ENCODE data around the gene KANSL3.
"Not testable (repeated sequence)": the region's sequence is repeated elsewhere in the genome, so short reads cannot be mapped to it uniquely, and the experiment has no call there.

KANSL3 gene

GRCh38 chr2:96556441-96557330 lies 81.4 kb downstream of the KANSL3 start:
- peak; percentile 54 to 62 for DNase-seq

DNA sequence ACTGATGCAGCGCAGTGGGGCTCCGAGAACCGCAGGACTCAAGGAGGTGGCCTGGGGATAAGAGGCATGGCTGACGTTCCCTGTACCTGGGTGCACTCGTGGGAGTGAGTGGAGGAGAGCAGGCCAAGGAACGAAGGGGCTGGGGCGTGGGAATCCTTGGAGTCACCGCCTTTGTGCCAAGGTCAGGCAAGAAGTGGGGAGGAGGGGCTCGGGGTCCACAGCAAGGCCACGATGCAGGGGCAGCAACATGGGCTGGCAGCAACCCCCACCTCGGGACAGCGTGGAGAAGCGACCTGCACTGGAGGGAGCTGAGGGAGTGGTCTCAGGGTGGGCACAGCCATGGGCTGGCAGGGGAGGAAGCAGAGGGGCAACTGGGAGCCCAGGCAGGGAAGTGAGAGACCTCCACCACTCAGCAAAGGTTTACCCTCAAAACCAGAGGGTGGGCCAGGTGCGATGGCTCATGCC lies 82.9 kb downstream of the KANSL3 start:
- no peak for DNase-seq

- DNase-seq = peak; percentile 59 to 63
These were observed 83.6 kb downstream of the KANSL3 start for GRCh38 chr2:96554293-96555145.

DNA sequence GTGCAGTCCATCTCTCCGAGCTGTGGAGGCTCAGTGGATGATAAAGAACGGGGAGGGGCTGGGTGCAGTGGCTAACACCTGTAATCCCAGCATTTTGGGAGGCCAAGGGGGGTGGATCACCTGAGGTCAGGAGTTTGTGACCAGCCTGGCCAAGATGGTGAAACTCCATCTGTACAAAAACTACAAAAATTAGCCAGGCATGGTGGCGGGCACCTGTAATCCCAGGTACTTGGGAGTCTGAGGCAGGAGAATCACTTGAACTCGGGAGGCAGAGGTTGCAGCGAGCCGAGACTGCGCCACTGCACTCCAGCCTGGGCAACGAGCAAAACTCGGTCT lies 84.2 kb downstream of the KANSL3 start:
- not testable (repeated sequence) for DNase-seq

DNA sequence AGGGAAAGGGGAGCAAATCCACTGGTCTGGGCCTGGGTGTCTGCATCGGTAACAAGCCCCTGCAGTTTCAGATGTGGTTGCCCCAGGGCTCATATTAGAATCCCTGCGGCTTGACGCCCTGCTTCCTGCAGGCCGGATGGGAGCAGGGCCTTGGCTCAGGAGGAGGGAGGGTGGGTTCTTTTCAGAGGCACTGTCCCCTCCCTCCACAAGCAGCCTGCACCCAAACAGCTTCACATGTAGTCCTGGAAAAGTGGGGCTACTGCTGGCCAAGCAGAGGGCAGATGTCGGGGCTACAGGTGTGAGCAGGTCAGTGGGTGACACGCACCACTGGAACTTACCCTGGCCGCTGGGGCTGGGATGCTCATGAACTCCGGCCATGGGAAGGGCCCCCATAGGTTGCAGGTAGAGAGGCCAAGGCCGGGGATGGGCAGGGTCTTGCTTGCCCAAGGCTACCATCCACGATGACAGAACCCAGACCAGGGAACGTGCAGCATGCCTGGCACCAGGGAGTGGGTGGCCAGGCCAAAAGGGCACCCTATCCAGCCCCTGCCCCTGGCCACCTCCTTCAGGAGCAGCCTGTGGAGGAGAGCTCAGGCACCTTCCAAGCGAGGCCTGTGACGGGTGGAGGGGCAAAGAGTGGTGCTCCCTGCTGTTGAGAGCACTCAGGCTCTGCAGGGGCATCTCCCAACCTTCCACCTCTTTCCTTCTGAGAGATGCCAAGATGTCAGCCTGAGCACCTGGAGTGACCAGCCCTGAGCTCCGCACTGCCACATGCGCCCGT lies 84.7 kb downstream of the KANSL3 start:
- DNase-seq = no peak

GRCh38 chr2:96552315-96553175 lies 85.6 kb downstream of the KANSL3 start:
- DNase-seq = no peak

DNA sequence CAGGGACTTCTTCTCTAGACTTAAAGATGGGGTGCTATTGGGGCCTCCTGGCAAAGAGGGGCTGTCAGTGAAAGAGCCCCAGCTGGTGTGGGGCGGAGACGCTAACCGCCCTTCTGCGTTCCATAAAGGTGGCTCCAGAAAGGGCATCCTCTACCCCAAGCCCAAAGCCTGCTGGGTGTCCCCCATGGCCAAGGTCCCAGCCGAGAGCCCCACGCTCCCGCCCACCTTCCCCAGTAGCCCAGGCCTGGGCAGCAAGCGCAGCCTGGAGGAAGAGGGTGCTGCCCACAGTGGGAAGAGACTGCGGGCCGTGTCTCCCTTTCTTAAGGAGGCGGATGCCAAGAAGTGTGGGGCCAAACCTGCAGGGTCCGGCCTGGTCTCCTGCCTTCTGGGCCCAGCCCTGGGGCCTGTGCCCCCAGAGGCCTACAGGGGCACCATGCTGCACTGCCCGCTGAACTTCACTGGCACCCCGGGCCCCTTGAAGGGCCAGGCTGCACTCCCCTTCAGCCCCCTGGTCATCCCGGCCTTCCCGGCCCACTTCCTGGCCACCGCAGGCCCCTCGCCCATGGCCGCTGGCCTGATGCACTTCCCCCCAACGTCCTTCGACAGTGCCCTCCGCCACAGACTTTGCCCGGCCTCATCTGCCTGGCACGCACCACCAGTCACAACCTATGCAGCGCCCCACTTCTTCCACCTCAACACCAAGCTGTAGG lies 86.4 kb downstream of the KANSL3 start:
- no peak for DNase-seq

DNA sequence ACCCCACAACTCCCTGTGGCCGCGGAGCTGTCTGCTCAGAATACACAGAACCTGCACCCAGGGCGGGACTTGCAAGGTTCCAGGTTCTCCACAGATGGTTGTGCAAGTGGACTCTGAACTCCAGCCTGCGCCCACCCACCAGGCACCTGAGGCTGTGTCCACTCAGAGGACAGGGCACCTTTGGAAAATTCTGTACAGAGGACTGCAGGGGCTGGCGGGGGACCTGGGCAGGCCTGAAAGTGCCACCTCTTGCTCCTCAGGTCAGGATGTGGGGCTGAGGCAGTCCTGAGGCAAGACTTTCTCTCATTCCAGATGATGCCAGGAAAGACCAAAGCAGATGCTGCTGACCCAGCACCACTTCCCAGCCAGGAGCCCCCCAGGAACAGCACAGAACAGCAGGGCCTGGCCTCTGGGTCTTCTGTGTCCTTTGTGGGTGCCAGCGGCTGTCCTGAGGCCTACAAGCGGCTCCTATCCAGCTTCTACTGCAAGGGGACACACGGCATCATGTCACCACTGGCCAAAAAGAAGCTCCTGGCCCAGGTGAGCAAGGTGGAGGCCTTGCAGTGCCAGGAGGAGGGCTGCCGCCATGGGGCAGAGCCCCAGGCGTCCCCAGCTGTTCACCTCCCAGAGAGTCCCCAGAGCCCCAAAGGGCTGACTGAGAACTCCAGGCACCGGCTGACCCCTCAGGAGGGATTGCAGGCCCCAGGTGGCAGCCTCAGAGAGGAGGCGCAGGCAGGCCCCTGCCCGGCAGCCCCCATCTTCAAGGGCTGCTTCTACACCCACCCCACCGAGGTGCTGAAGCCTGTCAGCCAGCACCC lies 87.1 kb downstream of the KANSL3 start:
- DNase-seq = no peak

DNA sequence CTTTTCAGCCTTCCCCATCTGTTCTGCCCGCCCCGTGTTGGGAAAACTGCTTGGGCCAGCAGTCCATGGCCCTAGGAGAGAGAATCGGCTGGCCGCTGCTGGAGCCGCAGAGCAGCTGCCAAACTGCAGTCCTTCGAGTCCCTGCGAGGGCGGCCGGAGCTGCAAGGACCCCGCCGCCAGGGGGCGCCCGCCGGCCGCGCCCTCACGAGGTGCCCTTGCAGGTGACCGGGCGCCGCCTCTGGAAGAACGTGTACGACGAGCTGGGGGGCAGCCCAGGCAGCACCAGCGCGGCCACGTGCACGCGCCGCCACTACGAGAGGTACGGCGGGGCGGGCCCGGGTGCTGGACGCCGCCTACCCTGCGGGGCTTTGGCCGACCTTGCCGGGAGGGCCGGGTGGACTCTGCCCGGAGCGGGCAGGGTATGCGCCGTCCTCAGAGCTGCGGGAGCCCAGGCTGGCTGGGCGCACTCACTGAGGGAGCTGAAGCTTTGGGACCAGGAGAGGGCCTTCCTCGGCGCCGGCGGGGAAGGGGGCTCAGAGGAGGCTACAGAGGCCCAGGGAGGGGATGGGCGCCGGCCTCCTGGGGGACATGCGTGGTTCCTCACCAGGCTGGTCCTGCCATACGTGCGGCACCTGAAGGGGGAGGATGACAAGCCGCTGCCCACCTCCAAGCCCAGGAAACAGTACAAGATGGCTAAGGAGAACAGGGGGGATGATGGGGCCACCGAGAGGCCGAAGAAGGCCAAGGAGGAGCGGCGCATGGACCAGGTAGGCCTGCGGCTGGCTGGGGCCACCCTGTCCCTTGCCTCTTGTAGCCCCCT lies 87.9 kb downstream of the KANSL3 start:
- no peak for DNase-seq

GRCh38 chr2:96549466-96549785 lies 88.7 kb downstream of the KANSL3 start:
- DNase-seq = no peak

DNA sequence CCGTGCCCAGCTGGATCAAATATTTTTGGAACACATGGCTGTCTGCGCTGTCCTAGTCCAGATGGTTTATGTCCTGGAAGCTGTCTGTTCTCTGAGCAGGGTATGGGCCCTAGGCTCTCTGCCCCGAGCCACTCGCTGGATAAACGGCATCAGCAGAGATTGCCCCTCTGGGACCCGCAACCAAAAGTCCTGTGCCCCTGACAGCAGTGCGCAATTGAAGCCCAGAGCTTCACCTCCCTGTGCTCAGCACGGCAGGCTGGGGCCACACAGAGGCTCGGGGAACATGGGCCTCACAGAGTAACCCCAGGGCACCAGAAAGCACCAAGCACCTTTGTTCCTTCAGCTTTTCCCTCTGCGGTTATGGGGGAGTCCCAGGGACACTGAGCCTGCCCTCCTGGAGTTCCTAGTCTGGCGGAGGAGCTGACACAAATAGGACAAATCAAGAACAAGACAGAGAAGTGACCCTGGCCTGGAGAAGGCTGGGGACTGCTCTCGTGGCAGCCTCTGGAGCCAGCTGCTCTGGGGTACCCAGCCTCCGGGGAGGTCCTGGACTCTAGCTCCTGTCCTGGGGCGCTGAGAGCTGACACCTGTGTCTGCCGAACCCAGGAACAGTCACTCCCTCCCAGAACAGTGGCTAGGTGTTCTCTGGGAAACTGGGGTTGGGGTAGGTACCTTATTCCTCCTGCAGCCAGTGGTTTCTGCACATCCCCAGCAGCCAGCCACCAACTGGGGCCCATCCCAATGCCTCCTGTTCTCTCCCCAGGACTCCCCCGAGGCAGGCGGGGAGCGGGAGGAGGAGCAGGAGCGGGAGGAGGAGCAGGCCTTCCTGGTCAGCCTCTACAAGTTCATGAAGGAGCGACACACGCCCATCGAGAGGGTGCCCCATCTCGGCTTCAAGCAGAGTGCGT lies 89.3 kb downstream of the KANSL3 start:
- no peak for DNase-seq

- DNase-seq = no peak
These were observed 90.4 kb downstream of the KANSL3 start for GRCh38 chr2:96547731-96548171.

DNA sequence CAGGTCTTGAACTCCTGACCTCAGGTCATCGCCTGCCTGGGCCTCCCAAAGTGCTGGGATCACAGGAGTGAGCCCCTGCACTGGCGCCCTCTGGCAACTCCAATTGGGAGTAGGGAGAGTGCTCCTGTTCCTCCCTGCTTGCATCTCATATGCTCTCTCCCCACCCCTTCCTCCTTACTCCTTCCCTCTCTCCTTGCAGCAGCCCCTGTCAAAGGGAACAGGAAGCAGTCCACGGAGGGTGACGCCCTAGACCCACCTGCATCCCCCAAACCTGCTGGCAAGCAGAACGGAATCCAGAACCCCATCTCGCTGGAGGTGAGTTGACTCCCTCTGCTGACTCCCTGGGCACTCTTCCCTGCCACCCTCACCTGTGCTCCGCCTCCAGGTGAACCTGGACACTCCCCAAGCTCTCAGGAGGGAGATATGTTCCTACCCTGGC lies 90.9 kb downstream of the KANSL3 start:
- DNase-seq = no peak

DNA sequence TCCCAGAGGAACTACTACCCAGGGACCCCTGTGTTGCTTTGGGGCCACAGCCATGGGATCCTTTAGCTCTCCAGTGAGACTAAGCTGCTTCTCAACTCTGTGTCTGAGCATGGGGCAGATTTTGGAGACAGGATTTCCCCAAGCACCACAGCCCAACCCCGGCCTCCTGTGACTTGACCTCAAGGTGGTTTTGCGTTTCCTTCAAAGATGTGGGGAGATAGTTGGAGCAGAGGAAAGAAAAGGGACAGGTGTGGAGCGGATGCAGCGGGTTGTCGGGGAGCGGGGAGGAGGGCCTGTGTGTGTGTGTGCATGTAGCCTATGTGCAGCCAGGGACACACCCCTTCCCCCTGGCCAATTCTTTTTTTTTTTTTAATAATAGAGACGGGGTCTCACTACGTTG lies 91.3 kb downstream of the KANSL3 start:
- DNase-seq = no peak

DNA sequence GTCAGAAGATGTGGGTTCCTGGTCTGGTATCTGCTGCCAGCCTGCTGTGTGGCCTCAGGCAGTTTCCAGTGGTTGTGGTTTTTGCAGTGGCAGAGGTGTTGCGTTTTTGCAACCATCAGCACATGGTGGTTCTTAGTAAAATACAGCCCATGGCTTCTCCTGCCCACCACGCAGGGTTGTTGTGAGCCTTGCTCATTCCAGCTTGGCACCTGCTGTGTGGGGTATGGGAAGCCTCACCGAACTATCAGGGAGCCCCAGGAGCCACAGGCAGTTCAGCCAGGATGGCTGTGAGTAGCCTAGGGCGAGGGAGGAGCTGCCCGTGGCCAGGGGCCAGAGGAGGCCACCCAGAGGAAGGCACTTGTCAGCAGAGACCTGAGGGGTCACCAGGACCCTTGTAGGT lies 91.8 kb downstream of the KANSL3 start:
- no peak for DNase-seq
